ENCODE results near the gene EPN2.

- TF ChIP-seq POLR2A (IDR thresholded peaks at IDR 0.05) = peak; percentile 59
- TF ChIP-seq CTCF (IDR thresholded peaks at IDR 0.05) = peak; percentile 29 to 69 (median 42)
These were observed 100.0 kb downstream of the EPN2 start for GRCh38 chr17:19336938-19337711.

Measured in right lobe of liver (tissue), 4 donors.